CD14-positive monocyte (primary cell): ENCODE results near the gene FOXD3. TPM values are rescaled to one million over a fixed set of nuclear protein-coding genes. Genes with fewer than 3 reads are reported as not detected.

ENCODE experiments used
- DNase-seq, 3 donors: peaks; one replicate each; pipeline ENCODE4 v3.0.0-alpha.2; 2011 to 2022
- H2AFZ ChIP-seq: 2 replicates; pipeline ENCODE4 v1.6.0; 2012; ENCODE audit warnings: mild to moderate bottlenecking, low read depth, low read length, inconsistent platforms; ENCODE audit not compliant: insufficient read depth, poor library complexity, severe bottlenecking
- H3K27ac ChIP-seq, 2 donors: 1 replicate in 1 of 2; 2 replicates in 1 of 2; pipeline ENCODE4 v1.5.1; 2012 to 2013; ENCODE audit warnings: low read length in 2 of 2, control low read depth in 1 of 2, inconsistent platforms in 1 of 2, low read depth in 1 of 2, mild to moderate bottlenecking in 1 of 2
- H3K27me3 ChIP-seq, 2 donors: one replicate each; pipeline versions ENCODE4 v1.6.0 to v1.6.1; 2011 to 2013; ENCODE audit warnings: low read length in 2 of 2; ENCODE audit not compliant: control insufficient read depth in 2 of 2, insufficient read depth in 2 of 2
- H3K36me3 ChIP-seq, 2 donors: replicated peaks in 1 of 2; 1 replicate in 1 of 2; 2 replicates in 1 of 2; pipeline versions ENCODE4 v1.5.1 to v1.6.1; 2012 to 2013; ENCODE audit warnings: low read length in 2 of 2, control low read depth in 1 of 2, inconsistent platforms in 1 of 2, mild to moderate bottlenecking in 1 of 2; ENCODE audit not compliant: insufficient read depth in 2 of 2, control insufficient read depth in 1 of 2
- H3K4me1 ChIP-seq, 2 donors: 1 replicate in 1 of 2; 2 replicates in 1 of 2; pipeline versions ENCODE4 v1.5.1 to v1.6.1; 2012 to 2013; ENCODE audit warnings: low read length in 2 of 2, control low read depth in 1 of 2, inconsistent platforms in 1 of 2, mild to moderate bottlenecking in 1 of 2, moderate library complexity in 1 of 2; ENCODE audit not compliant: insufficient read depth in 2 of 2, control insufficient read depth in 1 of 2
- H3K4me2 ChIP-seq: replicated peaks from 2 replicates; pipeline ENCODE3; 2012; ENCODE audit warnings: low read length, moderate library complexity, mild to moderate bottlenecking; ENCODE audit not compliant: poor library complexity, severe bottlenecking; ENCODE audit errors: extremely low read depth
- H3K4me3 ChIP-seq, 3 experiments: fragments of 200-600 bp in 1 of 3; sonication (generic) in 1 of 3; replicated peaks in 1 of 3; 1 replicate in 2 of 3; 2 replicates in 1 of 3; pipeline ENCODE4 v1.5.1; 2011 to 2013; ENCODE audit warnings: low read length in 3 of 3, mild to moderate bottlenecking in 3 of 3, control low read depth in 2 of 3, low read depth in 2 of 3, inconsistent platforms in 1 of 3, moderate library complexity in 1 of 3
- H3K79me2 ChIP-seq: 2 replicates; pipeline ENCODE4 v1.6.0; 2012; ENCODE audit warnings: mild to moderate bottlenecking, control low read depth, inconsistent platforms, low read length, moderate library complexity; ENCODE audit not compliant: insufficient read depth
- H3K9ac ChIP-seq: 2 replicates; pipeline ENCODE4 v1.6.0; 2017; ENCODE audit warnings: low read length, mild to moderate bottlenecking; ENCODE audit not compliant: insufficient read depth, poor library complexity, severe bottlenecking
- H3K9me3 ChIP-seq, 2 donors: replicated peaks in 1 of 2; 1 replicate in 1 of 2; 2 replicates in 1 of 2; pipeline versions ENCODE4 v1.5.1 to v1.6.1; 2012 to 2013; ENCODE audit warnings: low read length in 2 of 2, control low read depth in 1 of 2; ENCODE audit not compliant: control insufficient read depth in 1 of 2, insufficient read depth in 1 of 2
- H4K20me1 ChIP-seq: 2 replicates; pipeline ENCODE4 v1.6.0; 2012; ENCODE audit warnings: mild to moderate bottlenecking, low read length, control low read depth, moderate library complexity; ENCODE audit not compliant: insufficient read depth
- H3K27ac Mint-ChIP-seq, 7 donors: one replicate each; pipeline ENCODE4 v1.8.0; 2020; ENCODE audit warnings: mild to moderate bottlenecking in 7 of 7, mixed read lengths in 7 of 7, moderate library complexity in 6 of 7, inconsistent platforms in 2 of 7
- H3K27me3 Mint-ChIP-seq, 3 donors: one replicate each; pipeline ENCODE4 v1.8.0; 2021 to 2022; ENCODE audit warnings: low read depth in 3 of 3, mild to moderate bottlenecking in 3 of 3, mixed read lengths in 3 of 3, moderate library complexity in 3 of 3, inconsistent platforms in 1 of 3
- H3K36me3 Mint-ChIP-seq, 2 donors: one replicate each; pipeline ENCODE4 v1.8.0; 2020; ENCODE audit warnings: mixed read lengths in 2 of 2, inconsistent platforms in 1 of 2, mild to moderate bottlenecking in 1 of 2
- H3K4me1 Mint-ChIP-seq: one replicate; pipeline ENCODE4 v1.8.0; 2020; ENCODE audit warnings: mild to moderate bottlenecking, mixed read lengths
- H3K4me3 Mint-ChIP-seq, 2 donors: one replicate each; pipeline ENCODE4 v1.8.0; 2020; ENCODE audit warnings: mild to moderate bottlenecking in 2 of 2, mixed read lengths in 2 of 2, moderate library complexity in 1 of 2
- H3K9me3 Mint-ChIP-seq, 7 donors: one replicate each; pipeline ENCODE4 v1.8.0; 2020 to 2022; ENCODE audit warnings: mixed read lengths in 7 of 7, mild to moderate bottlenecking in 6 of 7, moderate library complexity in 6 of 7, inconsistent platforms in 2 of 7
- CTCF ChIP-seq: fragments of 200-600 bp; IDR thresholded peaks from one replicate; pipeline ENCODE4 v1.8.0; 2022; ENCODE audit warnings: antibody characterized with exemption, mild to moderate bottlenecking
- WGBS: methylation state at CpG from one replicate; pipeline ENCODE4 v1.1.5; 2013; ENCODE audit warnings: missing lambda C conversion rate; ENCODE audit not compliant: insufficient coverage; 5-methylcytosine and 5-hydroxymethylcytosine counted together
- intact Hi-C, 2 donors: fragments of 100-400 bp; cut with micrococcal nuclease; formaldehyde crosslinking; loops; one replicate each; pipeline versions ENCODE4 v1.15.0 to v1.15.1; 2023
- polyA plus RNA-seq, 3 donors: library from polyadenylated mRNA; depleted of rRNA in 1 of 3; unstranded in 2 of 3; stranded (reverse) in 1 of 3; fragments of 300-500 nt in 2 of 3; fragments of >200 nt in 1 of 3; fragmentation: Illumina TruSeq in 2 of 3; gene quantifications; 1 replicate in 2 of 3; 2 replicates in 1 of 3; pipeline ENCODE4 v1.2.3, GENCODE V29; 2012 to 2021
- small RNA-seq: library from RNA; depleted of rRNA; stranded (forward); fragments of <200 nt; gene quantifications from one replicate; pipeline ENCODE3, GENCODE V24; 2012; ENCODE audit warnings: low read depth; ENCODE audit not compliant: insufficient read length

The FOXD3 gene
- polyA plus RNA-seq, 3 donors = not detected

DNA sequence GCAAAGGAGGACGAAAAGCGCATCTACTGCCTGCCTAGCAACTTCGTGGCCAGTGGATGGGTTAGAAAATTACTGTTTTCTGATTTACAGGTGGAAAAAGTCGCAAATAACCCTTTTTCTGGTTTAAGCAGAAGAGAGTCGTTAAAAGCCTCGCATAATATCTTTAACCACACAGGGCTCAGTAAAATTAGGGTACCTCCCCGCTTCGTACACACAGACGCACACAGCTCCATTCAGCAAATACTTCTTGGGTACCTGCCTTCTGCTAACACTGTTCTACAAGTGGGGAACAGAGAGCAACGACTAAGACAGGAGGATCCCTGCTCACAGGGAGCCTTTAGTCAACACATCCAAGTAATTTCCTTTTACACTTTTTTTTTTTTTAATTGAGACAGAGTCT, 45.8 kb downstream of the FOXD3 start:
- TF ChIP-seq CTCF = no peak
- peaks cover 3 to 17% (median 4%) of the 10 kb centered on the region in 3 donors for H3K27me3 Mint-ChIP-seq
- intact Hi-C loops = loop anchor here in 1 of 2 donors (5.0 to 10.0 kb wide), 2 partner anchors 51 to 157 kb away; partner anchors contain the start of genes EFCAB7 and ITGB3BP
- peak overlapping the region; percentile 97 to 98 for H3K4me3 Mint-ChIP-seq
- H3K9me3 ChIP-seq = no peaks in the 10 kb centered on the region
- peak overlapping the region; percentile 68 to 93 (median 84) for H3K27ac Mint-ChIP-seq
- peak overlapping the region; percentile 44 to 82 for H3K27ac ChIP-seq
- no peaks in the 10 kb centered on the region for H4K20me1 ChIP-seq
- 15% methylated on average over 6 of the region's 10 CpGs for WGBS
- DNase-seq = peak in 1 of 3 donors; percentile 5
- peak overlapping the region; percentile 67 to 95 (median 90) for H3K4me3 ChIP-seq
- H3K4me1 Mint-ChIP-seq = peaks cover 17% of the 10 kb centered on the region
- peaks cover 0 to 2% (median 0%) of the 10 kb centered on the region in 7 donors for H3K9me3 Mint-ChIP-seq
- peaks cover 11 to 27% of the 10 kb centered on the region in 2 donors for H3K36me3 ChIP-seq
- H3K4me2 ChIP-seq = peak overlapping the region; percentile 98
- H3K36me3 Mint-ChIP-seq = peaks cover 13 to 20% of the 10 kb centered on the region in 2 donors
- peak overlapping the region; percentile 100 for H2AFZ ChIP-seq
- peaks cover 15 to 18% of the 10 kb centered on the region in 2 donors for H3K4me1 ChIP-seq
- H3K9ac ChIP-seq = peak overlapping the region; percentile 77
- peaks cover 8% of the 10 kb centered on the region for H3K79me2 ChIP-seq
- no peaks in the 10 kb centered on the region for H3K27me3 ChIP-seq

Small RNAs within 50 kb of the gene (small RNA-seq; reads per million reads assigned to genes)
- not detected for gene MIR6068
- gene RF00019 = not detected

Other genes with a start within 250 kb of the FOXD3 start
- gene ALG6, start 45.1 kb downstream of the FOXD3 start, polyA plus RNA-seq = 10 to 100 TPM in 2 of 3 donors, 1 to 10 TPM in 1; 9.3 to 24.7 (median 20.2) TPM
- 1 to 10 TPM; 5.2 to 7.0 (median 6.6) TPM for gene ITGB3BP, start 200.7 kb downstream of the FOXD3 start, polyA plus RNA-seq
- 1 to 10 TPM in 1 of 3 donors, under 1 TPM in 2; 0.37 to 2.2 (median 0.92) TPM for gene EFCAB7, start 201.0 kb downstream of the FOXD3 start, polyA plus RNA-seq